GM23338 (cell line): ENCODE measurements around the gene TSPAN5.

ENCODE experiments used
- CTCF ChIP-seq, 2 experiments: fragments of 200-600 bp in 1 of 2; sonication (generic) in 1 of 2; conservative IDR thresholded peaks; 2 replicates each; pipeline versions ENCODE4 v1.5.1 to v1.6.1; 2016 to 2017; ENCODE audit warnings: antibody characterized with exemption in 2 of 2, low read depth in 2 of 2, mild to moderate bottlenecking in 2 of 2, moderate library complexity in 1 of 2
- ZNF114 ChIP-seq: fragments of 250-450 bp; sonication (Bioruptor Pico); IDR thresholded peaks from 2 replicates; pipeline ENCODE4 v1.5.0; 2020; ENCODE audit warnings: mild to moderate bottlenecking, moderate library complexity

GRCh38 chr4:98682719-98683118 lies 24.3 kb upstream of the TSPAN5 start:
- TF ChIP-seq CTCF (conservative IDR thresholded peaks at IDR 0.05; ENCODE audit: low read depth in 2 of 2) (no peak), ZNF114 (no peak)
